Neural cell (in vitro differentiated cells): ENCODE results near the gene SYCE1L. TPM values are rescaled to one million over a fixed set of nuclear protein-coding genes. Genes with fewer than 3 reads are reported as not detected.

Source experiments
- H2AFZ ChIP-seq: fragments of 200-600, 300-800 bp; sonication (generic), shearing (Covaris generic); 2 replicates; pipeline ENCODE4 v1.6.0; 2014; ENCODE audit warnings: low read depth, mild to moderate bottlenecking, antibody characterized with exemption, low read length, moderate library complexity
- H3F3A ChIP-seq: fragments of 200-600 bp; shearing (Covaris generic); 2 replicates; pipeline ENCODE4 v1.6.1; 2016; ENCODE audit warnings: mild to moderate bottlenecking, moderate library complexity, mixed read lengths, antibody characterized with exemption, low read length; ENCODE audit not compliant: insufficient read depth, poor library complexity, severe bottlenecking
- H3K27ac ChIP-seq: fragments of 200-600, 300-800 bp; sonication (generic), shearing (Covaris generic); 2 replicates; pipeline ENCODE4 v1.5.1; 2014; ENCODE audit warnings: mild to moderate bottlenecking, low read length, moderate library complexity
- H3K27me3 ChIP-seq: fragments of 300-800, 200-600 bp; sonication (generic), shearing (Covaris generic); 2 replicates; pipeline ENCODE4 v1.6.0; 2014; ENCODE audit warnings: mild to moderate bottlenecking, low read depth, low read length, moderate library complexity; ENCODE audit not compliant: insufficient read depth
- H3K36me3 ChIP-seq: fragments of 300-800, 200-600 bp; sonication (generic), shearing (Covaris generic); 2 replicates; pipeline ENCODE4 v1.5.1; 2014; ENCODE audit warnings: mild to moderate bottlenecking, antibody characterized with exemption, low read length, moderate library complexity; ENCODE audit not compliant: insufficient read depth
- H3K4me2 ChIP-seq: fragments of 300-800, 200-600 bp; sonication (generic), shearing (Covaris generic); 2 replicates; pipeline ENCODE4 v1.6.0; 2014; ENCODE audit warnings: mild to moderate bottlenecking, low read length
- H3K4me3 ChIP-seq: fragments of 300-800, 200-600 bp; sonication (generic), shearing (Covaris generic); 2 replicates; pipeline ENCODE4 v1.5.1; 2014; ENCODE audit warnings: mild to moderate bottlenecking, low read length, moderate library complexity
- H3K79me2 ChIP-seq: fragments of 200-600 bp; shearing (Covaris generic); replicated peaks from 2 replicates; pipeline ENCODE4 v1.6.0; 2014; ENCODE audit warnings: mild to moderate bottlenecking, low read length, moderate library complexity; ENCODE audit not compliant: insufficient read depth
- H3K9ac ChIP-seq: fragments of 300-800, 200-600 bp; sonication (generic), shearing (Covaris generic); 2 replicates; pipeline ENCODE4 v1.6.1; 2016; ENCODE audit warnings: mild to moderate bottlenecking, low read length, mixed read lengths
- H3K9me2 ChIP-seq: fragments of 200-600 bp; shearing (Covaris generic); 2 replicates; pipeline ENCODE4 v1.6.1; 2016; ENCODE audit warnings: mild to moderate bottlenecking, low read length, mixed read lengths; ENCODE audit not compliant: insufficient read depth
- H3K9me3 ChIP-seq: fragments of 200-600, 300-800 bp; sonication (generic), shearing (Covaris generic); 2 replicates; pipeline ENCODE4 v1.6.1; 2016; ENCODE audit warnings: mild to moderate bottlenecking, mixed run types, low read length, moderate library complexity, mixed read lengths
- H4K20me1 ChIP-seq: fragments of 200-600 bp; shearing (Covaris generic); 2 replicates; pipeline ENCODE4 v1.6.1; 2016; ENCODE audit warnings: mild to moderate bottlenecking, mixed run types; ENCODE audit not compliant: insufficient read depth
- EP300 ChIP-seq: fragments of 450-650 bp; conservative IDR thresholded peaks from 2 replicates; pipeline ENCODE4 v1.6.1; 2014; ENCODE audit warnings: antibody characterized with exemption, mild to moderate bottlenecking, moderate library complexity; ENCODE audit not compliant: poor library complexity, severe bottlenecking
- EZH2 ChIP-seq: fragments of 200-600, 300-800 bp; shearing (Covaris generic), sonication (generic); IDR thresholded peaks from 2 replicates; pipeline ENCODE4 v1.6.1; 2014; ENCODE audit warnings: antibody characterized with exemption, low read length, borderline replicate concordance, mild to moderate bottlenecking; ENCODE audit not compliant: insufficient read depth, poor library complexity, severe bottlenecking
- MXI1 ChIP-seq: fragments of 450-650 bp; conservative IDR thresholded peaks from 2 replicates; pipeline ENCODE4 v1.6.1; 2014; ENCODE audit warnings: antibody characterized with exemption, mild to moderate bottlenecking; ENCODE audit not compliant: poor library complexity, severe bottlenecking
- POLR2AphosphoS5 ChIP-seq: IDR thresholded peaks from 2 replicates; pipeline ENCODE4 v1.6.1; 2012
- RAD21 ChIP-seq: fragments of 450-650 bp; conservative IDR thresholded peaks from 2 replicates; pipeline ENCODE4 v1.6.1; 2014; ENCODE audit warnings: antibody characterized with exemption, mild to moderate bottlenecking, moderate library complexity
- SMC3 ChIP-seq: fragments of 450-650 bp; conservative IDR thresholded peaks from 2 replicates; pipeline ENCODE4 v1.6.1; 2014; ENCODE audit warnings: antibody characterized with exemption, mild to moderate bottlenecking, moderate library complexity; ENCODE audit not compliant: poor library complexity
- TAF1 ChIP-seq: IDR thresholded peaks from 2 replicates; pipeline ENCODE4 v1.6.1; 2012; ENCODE audit warnings: low read depth
- polyA plus RNA-seq: library from polyadenylated mRNA; depleted of rRNA; stranded (reverse); fragments of >200 nt; gene quantifications from 2 replicates; pipeline ENCODE4 v1.2.3, GENCODE V29; 2014
- TF ChIP-seq, protein P1 (sequence below): fragments of 450-650 bp; IDR thresholded peaks from 2 replicates; pipeline ENCODE4 v1.5.1; 2014; ENCODE audit warnings: antibody characterized with exemption, mild to moderate bottlenecking, moderate library complexity; ENCODE audit not compliant: poor library complexity, severe bottlenecking
- TF ChIP-seq, protein P2 (sequence below): IDR thresholded peaks from 2 replicates; pipeline ENCODE4 v1.6.1; 2012; ENCODE audit warnings: borderline replicate concordance

Gene SYCE1L
- polyA plus RNA-seq, 1 donor from 2014 or later = 1.7 TPM

DNA sequence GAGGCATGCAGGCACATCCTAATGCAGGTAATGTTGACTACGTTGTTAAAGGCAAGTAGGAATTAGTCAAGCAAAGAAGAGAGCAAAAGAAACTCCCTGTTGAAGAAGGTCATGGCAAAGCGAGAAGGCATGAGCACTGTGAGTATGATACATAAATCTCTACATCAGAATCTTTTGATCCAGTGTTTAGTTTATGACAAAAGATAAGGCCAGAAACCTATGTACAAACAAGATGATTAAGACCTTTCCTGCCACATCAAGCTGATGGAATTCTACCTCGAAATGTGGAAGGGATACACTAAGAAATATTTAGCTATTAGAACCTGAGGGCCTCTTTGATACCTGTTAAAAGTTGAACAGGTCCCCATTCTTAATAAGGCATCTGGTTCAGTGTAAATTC lies 20.2 kb downstream of the SYCE1L start:
- Histone ChIP-seq H3K4me2 (no peak overlapping the region), H3K9me3 (no peaks in the 10 kb centered on the region), H4K20me1 (no peaks in the 10 kb centered on the region), H3K9ac (no peak overlapping the region), H3K79me2 (no peaks in the 10 kb centered on the region), H3F3A (no peaks in the 10 kb centered on the region), H3K36me3 (no peaks in the 10 kb centered on the region), H3K4me3 (no peak overlapping the region), H3K27me3 (no peaks in the 10 kb centered on the region), H3K27ac (no peak overlapping the region), H2AFZ (no peak overlapping the region), H3K9me2 (no peaks in the 10 kb centered on the region)
- TF ChIP-seq SMC3 (no peak), POLR2AphosphoS5 (no peak), EP300 (no peak), RAD21 (no peak)
- TF ChIP-seq, protein P1, sequence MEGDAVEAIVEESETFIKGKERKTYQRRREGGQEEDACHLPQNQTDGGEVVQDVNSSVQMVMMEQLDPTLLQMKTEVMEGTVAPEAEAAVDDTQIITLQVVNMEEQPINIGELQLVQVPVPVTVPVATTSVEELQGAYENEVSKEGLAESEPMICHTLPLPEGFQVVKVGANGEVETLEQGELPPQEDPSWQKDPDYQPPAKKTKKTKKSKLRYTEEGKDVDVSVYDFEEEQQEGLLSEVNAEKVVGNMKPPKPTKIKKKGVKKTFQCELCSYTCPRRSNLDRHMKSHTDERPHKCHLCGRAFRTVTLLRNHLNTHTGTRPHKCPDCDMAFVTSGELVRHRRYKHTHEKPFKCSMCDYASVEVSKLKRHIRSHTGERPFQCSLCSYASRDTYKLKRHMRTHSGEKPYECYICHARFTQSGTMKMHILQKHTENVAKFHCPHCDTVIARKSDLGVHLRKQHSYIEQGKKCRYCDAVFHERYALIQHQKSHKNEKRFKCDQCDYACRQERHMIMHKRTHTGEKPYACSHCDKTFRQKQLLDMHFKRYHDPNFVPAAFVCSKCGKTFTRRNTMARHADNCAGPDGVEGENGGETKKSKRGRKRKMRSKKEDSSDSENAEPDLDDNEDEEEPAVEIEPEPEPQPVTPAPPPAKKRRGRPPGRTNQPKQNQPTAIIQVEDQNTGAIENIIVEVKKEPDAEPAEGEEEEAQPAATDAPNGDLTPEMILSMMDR = no peak

DNA sequence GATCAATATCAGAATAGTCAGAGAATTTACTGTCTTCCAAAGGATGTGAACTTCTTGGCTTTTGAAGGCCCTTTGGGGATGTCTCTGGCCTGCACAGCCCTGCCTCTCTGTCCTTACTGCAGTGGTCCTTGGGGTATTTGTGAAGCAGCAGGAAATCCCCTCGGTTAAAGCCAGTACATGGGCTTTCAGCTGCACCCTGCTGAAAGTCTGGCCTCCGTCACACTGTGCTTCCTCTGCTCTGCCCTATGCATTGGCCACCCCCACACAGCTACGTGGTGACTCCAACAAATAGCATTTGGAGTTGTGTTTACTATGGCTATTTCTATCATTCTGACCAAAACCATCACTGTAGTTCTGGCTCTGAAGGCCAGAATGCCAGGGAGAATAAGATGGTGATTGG lies 21.2 kb downstream of the SYCE1L start:
- Histone ChIP-seq H3K27me3 (no peaks in the 10 kb centered on the region), H2AFZ (no peak overlapping the region), H3K9ac (no peak overlapping the region), H3K9me2 (no peaks in the 10 kb centered on the region), H3K79me2 (no peaks in the 10 kb centered on the region), H3K4me2 (no peak overlapping the region), H3K9me3 (no peaks in the 10 kb centered on the region), H3F3A (no peaks in the 10 kb centered on the region), H3K36me3 (no peaks in the 10 kb centered on the region), H3K4me3 (no peak overlapping the region), H4K20me1 (no peaks in the 10 kb centered on the region), H3K27ac (no peak overlapping the region)
- TF ChIP-seq EZH2 = no peak
- no peak for TF ChIP-seq TAF1
- TF ChIP-seq POLR2AphosphoS5 = no peak
- no peak for TF ChIP-seq SMC3
- TF ChIP-seq EP300 = no peak
- TF ChIP-seq, protein P1 = no peak
- TF ChIP-seq RAD21 = no peak
- TF ChIP-seq, protein P2, sequence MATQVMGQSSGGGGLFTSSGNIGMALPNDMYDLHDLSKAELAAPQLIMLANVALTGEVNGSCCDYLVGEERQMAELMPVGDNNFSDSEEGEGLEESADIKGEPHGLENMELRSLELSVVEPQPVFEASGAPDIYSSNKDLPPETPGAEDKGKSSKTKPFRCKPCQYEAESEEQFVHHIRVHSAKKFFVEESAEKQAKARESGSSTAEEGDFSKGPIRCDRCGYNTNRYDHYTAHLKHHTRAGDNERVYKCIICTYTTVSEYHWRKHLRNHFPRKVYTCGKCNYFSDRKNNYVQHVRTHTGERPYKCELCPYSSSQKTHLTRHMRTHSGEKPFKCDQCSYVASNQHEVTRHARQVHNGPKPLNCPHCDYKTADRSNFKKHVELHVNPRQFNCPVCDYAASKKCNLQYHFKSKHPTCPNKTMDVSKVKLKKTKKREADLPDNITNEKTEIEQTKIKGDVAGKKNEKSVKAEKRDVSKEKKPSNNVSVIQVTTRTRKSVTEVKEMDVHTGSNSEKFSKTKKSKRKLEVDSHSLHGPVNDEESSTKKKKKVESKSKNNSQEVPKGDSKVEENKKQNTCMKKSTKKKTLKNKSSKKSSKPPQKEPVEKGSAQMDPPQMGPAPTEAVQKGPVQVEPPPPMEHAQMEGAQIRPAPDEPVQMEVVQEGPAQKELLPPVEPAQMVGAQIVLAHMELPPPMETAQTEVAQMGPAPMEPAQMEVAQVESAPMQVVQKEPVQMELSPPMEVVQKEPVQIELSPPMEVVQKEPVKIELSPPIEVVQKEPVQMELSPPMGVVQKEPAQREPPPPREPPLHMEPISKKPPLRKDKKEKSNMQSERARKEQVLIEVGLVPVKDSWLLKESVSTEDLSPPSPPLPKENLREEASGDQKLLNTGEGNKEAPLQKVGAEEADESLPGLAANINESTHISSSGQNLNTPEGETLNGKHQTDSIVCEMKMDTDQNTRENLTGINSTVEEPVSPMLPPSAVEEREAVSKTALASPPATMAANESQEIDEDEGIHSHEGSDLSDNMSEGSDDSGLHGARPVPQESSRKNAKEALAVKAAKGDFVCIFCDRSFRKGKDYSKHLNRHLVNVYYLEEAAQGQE = no peak
- no peak for TF ChIP-seq MXI1
